Mesenchymal stem cell (in vitro differentiated cells and primary cell): ENCODE results near the gene PDE4B.

Experiments used
- DNase-seq: peaks from one replicate; pipeline ENCODE4 v3.0.0-alpha.2; 2013
- H2AFZ ChIP-seq: one replicate; pipeline ENCODE4 v1.6.1; 2013; ENCODE audit warnings: low read depth, mild to moderate bottlenecking, control low read depth, inconsistent platforms, low read length, moderate library complexity
- H2AK5ac ChIP-seq: 2 replicates; pipeline ENCODE4 v1.6.1; 2013; ENCODE audit warnings: low read length, moderate library complexity, mild to moderate bottlenecking, inconsistent platforms; ENCODE audit not compliant: severe bottlenecking
- H2BK120ac ChIP-seq: one replicate; pipeline ENCODE4 v1.6.1; 2013; ENCODE audit warnings: low read depth, mild to moderate bottlenecking, inconsistent platforms, low read length, moderate library complexity
- H2BK12ac ChIP-seq, 2 experiments: one replicate each; pipeline ENCODE4 v1.6.1; 2013; ENCODE audit warnings: inconsistent platforms in 2 of 2, low read length in 2 of 2, mild to moderate bottlenecking in 2 of 2, moderate library complexity in 2 of 2, control low read depth in 1 of 2
- H2BK15ac ChIP-seq: one replicate; pipeline ENCODE4 v1.6.1; 2013; ENCODE audit warnings: mild to moderate bottlenecking, low read depth, inconsistent platforms; ENCODE audit not compliant: poor library complexity, severe bottlenecking
- H2BK5ac ChIP-seq: 2 replicates; pipeline ENCODE4 v1.6.1; 2013; ENCODE audit warnings: low read depth, mild to moderate bottlenecking, low read length, control low read depth, inconsistent platforms; ENCODE audit not compliant: poor library complexity, severe bottlenecking
- H3K14ac ChIP-seq, 2 experiments: one replicate each; pipeline ENCODE4 v1.6.1; 2013; ENCODE audit warnings: inconsistent platforms in 2 of 2, low read length in 2 of 2, control low read depth in 1 of 2, mild to moderate bottlenecking in 1 of 2, moderate library complexity in 1 of 2
- H3K18ac ChIP-seq, 2 experiments: one replicate each; pipeline ENCODE4 v1.6.1; 2013; ENCODE audit warnings: inconsistent platforms in 2 of 2, low read length in 2 of 2, control low read depth in 1 of 2, low read depth in 1 of 2, mild to moderate bottlenecking in 1 of 2
- H3K23ac ChIP-seq, 2 experiments: one replicate each; pipeline ENCODE4 v1.6.1; 2013; ENCODE audit warnings: inconsistent platforms in 2 of 2, low read length in 2 of 2, mild to moderate bottlenecking in 2 of 2, moderate library complexity in 2 of 2, control low read depth in 1 of 2
- H3K27ac ChIP-seq: 2 replicates; pipeline ENCODE4 v1.5.1; 2013; ENCODE audit warnings: mild to moderate bottlenecking, moderate library complexity, low read length, control low read depth, inconsistent platforms; ENCODE audit not compliant: poor library complexity, severe bottlenecking
- H3K27me3 ChIP-seq, 2 experiments: 2 replicates each; pipeline versions ENCODE4 v1.6.1 to v1.7.0; 2013; ENCODE audit warnings: low read length in 2 of 2, mild to moderate bottlenecking in 2 of 2, moderate library complexity in 2 of 2, control low read depth in 1 of 2, inconsistent platforms in 1 of 2; ENCODE audit not compliant: control insufficient read depth in 1 of 2, insufficient read depth in 1 of 2
- H3K36me3 ChIP-seq, 2 experiments: 2 replicates each; pipeline versions ENCODE4 v1.6.1 to v1.7.0; 2013; ENCODE audit warnings: low read length in 2 of 2, control low read depth in 1 of 2, inconsistent platforms in 1 of 2, low read depth in 1 of 2, mild to moderate bottlenecking in 1 of 2; ENCODE audit not compliant: insufficient read depth in 2 of 2, control insufficient read depth in 1 of 2
- H3K4ac ChIP-seq, 2 experiments: one replicate each; pipeline ENCODE4 v1.6.1; 2013; ENCODE audit warnings: inconsistent platforms in 2 of 2, low read length in 2 of 2, mild to moderate bottlenecking in 2 of 2, moderate library complexity in 2 of 2, control low read depth in 1 of 2, low read depth in 1 of 2
- H3K4me1 ChIP-seq: 2 replicates; pipeline ENCODE4 v1.6.1; 2013; ENCODE audit warnings: low read depth, low read length, control low read depth; ENCODE audit not compliant: control insufficient read depth, insufficient read depth
- H3K4me2 ChIP-seq: 2 replicates; pipeline ENCODE4 v1.6.1; 2013; ENCODE audit warnings: low read length, mild to moderate bottlenecking, inconsistent platforms; ENCODE audit not compliant: poor library complexity, severe bottlenecking
- H3K4me3 ChIP-seq, 2 experiments: 2 replicates each; pipeline versions ENCODE4 v1.5.1 to v1.7.0; 2013; ENCODE audit warnings: low read length in 2 of 2, mild to moderate bottlenecking in 2 of 2, control low read depth in 1 of 2, low read depth in 1 of 2; ENCODE audit not compliant: insufficient read depth in 1 of 2
- H3K79me1 ChIP-seq: replicated peaks from 2 replicates; pipeline ENCODE4 v1.6.1; 2013; ENCODE audit warnings: mild to moderate bottlenecking, control low read depth, low read length, inconsistent platforms; ENCODE audit not compliant: poor library complexity, severe bottlenecking
- H3K9ac ChIP-seq: 2 replicates; pipeline ENCODE4 v1.7.0; 2013; ENCODE audit warnings: mild to moderate bottlenecking, low read length, moderate library complexity
- H3K9me3 ChIP-seq: 2 replicates; pipeline ENCODE4 v1.7.0; 2013; ENCODE audit warnings: mild to moderate bottlenecking, low read length; ENCODE audit not compliant: control insufficient read depth
- H4K8ac ChIP-seq: one replicate; pipeline ENCODE4 v1.6.1; 2013; ENCODE audit warnings: inconsistent platforms, mild to moderate bottlenecking, low read length, moderate library complexity
- H4K91ac ChIP-seq: one replicate; pipeline ENCODE4 v1.6.1; 2013; ENCODE audit warnings: mild to moderate bottlenecking, low read length, inconsistent platforms
- WGBS: methylation state at CpG from one replicate; pipeline ENCODE4 v1.1.7; 2013; ENCODE audit warnings: mixed read lengths; 5-methylcytosine and 5-hydroxymethylcytosine counted together

PDE4B gene

GRCh38 chr1:65793359-65793732, 651 bp downstream of the PDE4B start:
- DNase-seq: peak; percentile 6
- H2BK120ac ChIP-seq: no peak overlapping the region
- H2AFZ ChIP-seq: peak overlapping the region; percentile 49
- no peaks in the 10 kb centered on the region for H3K79me1 ChIP-seq
- H2BK5ac ChIP-seq: no peak overlapping the region
- H3K4me3 ChIP-seq: peak overlapping the region; percentile 20 to 85
- no peak overlapping the region for H3K18ac ChIP-seq
- no peak overlapping the region for H3K4ac ChIP-seq
- H4K91ac ChIP-seq: no peak overlapping the region
- H3K27ac ChIP-seq: no peak overlapping the region
- peak overlapping the region; percentile 95 for H3K4me2 ChIP-seq
- H4K8ac ChIP-seq: no peak overlapping the region
- peaks cover 16% of the 10 kb centered on the region for H3K4me1 ChIP-seq
- no peak overlapping the region for H2BK12ac ChIP-seq
- peaks cover 16% of the 10 kb centered on the region for H3K9me3 ChIP-seq
- WGBS: 10% methylated on average over 17 of the region's 20 CpGs
- H3K27me3 ChIP-seq: peaks cover 0 to 37% of the 10 kb centered on the region in 2 experiments
- no peak overlapping the region for H3K14ac ChIP-seq
- no peak overlapping the region for H3K23ac ChIP-seq
- peak overlapping the region; percentile 82 for H3K9ac ChIP-seq
- no peaks in the 10 kb centered on the region for H3K36me3 ChIP-seq
- no peak overlapping the region for H2AK5ac ChIP-seq
- H2BK15ac ChIP-seq: no peak overlapping the region

- Histone ChIP-seq H3K27ac (no peak overlapping the region), H2AK5ac (no peak overlapping the region), H4K91ac (no peak overlapping the region), H3K4me3 (no peak overlapping the region), H3K18ac (no peak overlapping the region), H2BK5ac (no peak overlapping the region), H3K4me1 (peaks cover 16% of the 10 kb centered on the region), H2BK120ac (no peak overlapping the region), H3K14ac (no peak overlapping the region), H2BK15ac (no peak overlapping the region), H3K9ac (no peak overlapping the region), H3K36me3 (no peaks in the 10 kb centered on the region), H3K79me1 (no peaks in the 10 kb centered on the region), H3K9me3 (no peaks in the 10 kb centered on the region), H2BK12ac (no peak overlapping the region), H3K27me3 (peaks cover 0 to 32% of the 10 kb centered on the region in 2 experiments), H2AFZ (no peak overlapping the region), H3K23ac (no peak overlapping the region), H4K8ac (no peak overlapping the region), H3K4me2 (no peak overlapping the region), H3K4ac (no peak overlapping the region)
- no peak for DNase-seq
- WGBS: 79% methylated on average over 2 of the region's 2 CpGs
Observed at GRCh38 chr1:65795311-65795710, 2.6 kb downstream of the PDE4B start.

- H3K4me1 ChIP-seq: no peaks in the 10 kb centered on the region
- WGBS: 88% methylated on average over 1 of the region's 1 CpG
Observed at GRCh38 chr1:65799601-65800000, 6.9 kb downstream of the PDE4B start.

GRCh38 chr1:65804584-65804983, 11.9 kb downstream of the PDE4B start:
- Histone ChIP-seq H2BK5ac (no peak overlapping the region), H3K4me1 (no peaks in the 10 kb centered on the region), H3K27me3 (no peaks in the 10 kb centered on the region), H3K9ac (no peak overlapping the region), H3K36me3 (no peaks in the 10 kb centered on the region), H2BK12ac (no peak overlapping the region), H4K91ac (no peak overlapping the region), H2AFZ (no peak overlapping the region), H3K4ac (no peak overlapping the region), H3K79me1 (no peaks in the 10 kb centered on the region), H3K4me2 (no peak overlapping the region), H3K9me3 (no peaks in the 10 kb centered on the region), H3K27ac (no peak overlapping the region), H3K14ac (no peak overlapping the region), H3K18ac (no peak overlapping the region), H2BK120ac (no peak overlapping the region), H4K8ac (no peak overlapping the region), H2AK5ac (no peak overlapping the region), H3K23ac (no peak overlapping the region), H3K4me3 (no peak overlapping the region), H2BK15ac (no peak overlapping the region)
- WGBS: 17% methylated on average over 1 of the region's 1 CpG
- no peak for DNase-seq

More at GRCh38 chr1:65799601-65800000, 6.9 kb downstream of the PDE4B start:
- Histone ChIP-seq H3K4me2 (no peak overlapping the region), H2BK15ac (no peak overlapping the region), H2BK120ac (no peak overlapping the region), H2BK12ac (no peak overlapping the region), H3K27me3 (peaks cover 0 to 5% of the 10 kb centered on the region in 2 experiments), H3K36me3 (no peaks in the 10 kb centered on the region), H3K79me1 (no peaks in the 10 kb centered on the region), H4K8ac (no peak overlapping the region), H2AK5ac (no peak overlapping the region), H3K23ac (no peak overlapping the region), H3K9ac (peak overlapping the region; percentile 42), H3K27ac (no peak overlapping the region), H3K9me3 (no peaks in the 10 kb centered on the region), H2AFZ (no peak overlapping the region), H3K4me3 (no peak overlapping the region), H2BK5ac (no peak overlapping the region), H3K18ac (no peak overlapping the region), H4K91ac (no peak overlapping the region), H3K4ac (no peak overlapping the region), H3K14ac (no peak overlapping the region)
- DNase-seq: no peak
